ENCODE data around the gene ABI3BP. TPM values are rescaled to one million over a fixed set of nuclear protein-coding genes. Genes with fewer than 3 reads are reported as not detected.

The ABI3BP gene
- total RNA-seq, 1 donor from 2014 or later: 7.3 TPM

DNA sequence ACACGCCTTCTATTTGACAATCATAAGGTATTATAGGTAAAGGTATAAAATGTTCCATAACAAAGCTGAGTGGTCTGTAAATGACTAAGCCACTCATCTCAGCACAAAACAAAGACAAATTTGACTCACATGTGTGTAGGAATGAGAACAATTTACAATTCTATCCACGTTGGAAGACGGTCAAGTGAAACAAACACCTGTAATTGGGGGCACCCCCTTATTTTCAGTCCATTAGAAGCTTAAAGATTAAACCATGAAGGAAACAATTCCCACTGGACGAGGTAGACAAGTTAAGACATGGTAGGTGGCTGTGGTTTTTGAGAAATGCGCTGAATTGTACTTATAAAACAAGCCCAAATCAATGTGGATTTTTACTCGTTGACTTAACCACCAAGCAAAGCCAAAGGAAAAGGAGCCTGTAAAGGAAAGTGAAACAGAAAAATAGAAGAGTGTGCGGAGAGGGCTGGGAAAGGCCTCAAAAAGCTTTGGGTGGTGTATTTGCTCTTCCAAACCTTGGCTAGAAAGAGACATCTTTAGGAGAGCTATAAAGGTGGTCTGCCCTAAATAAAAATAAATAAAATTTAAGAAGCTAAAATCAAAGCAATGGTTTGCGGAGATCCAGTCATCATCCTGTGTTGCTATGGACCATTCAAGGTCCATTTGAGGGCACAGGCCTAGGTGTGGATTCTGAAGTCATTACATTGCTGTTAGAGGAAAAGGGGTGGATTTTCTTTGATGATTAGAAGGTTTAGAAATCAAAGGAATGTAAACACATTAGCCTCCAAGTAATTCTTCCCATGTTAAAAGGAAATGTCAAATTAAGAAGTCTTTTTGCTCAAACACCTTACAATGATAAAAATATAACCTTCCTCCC is 148.9 kb downstream of the ABI3BP start:
- DNase-seq (ENCODE audit: extremely low read depth, low read depth, low spot score): no peak

DNA sequence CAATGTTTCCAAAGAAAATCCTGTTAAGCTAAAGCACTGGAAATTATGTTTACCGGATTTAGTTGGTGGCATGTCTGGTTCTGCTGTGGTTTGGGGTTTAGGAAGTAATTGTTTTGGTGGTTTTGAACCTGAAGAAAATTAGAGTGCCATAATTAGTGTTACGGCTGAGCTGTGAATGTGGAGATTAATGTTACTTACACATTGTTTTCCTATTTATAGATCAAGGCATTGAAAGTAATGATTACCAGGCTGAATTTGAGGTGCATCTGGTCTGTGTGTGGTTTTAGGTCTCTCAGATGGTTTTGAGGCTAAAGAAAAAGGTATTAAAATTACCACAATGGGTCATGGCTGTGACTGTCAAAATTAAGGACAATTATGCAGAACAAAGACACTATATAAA is 155.1 kb downstream of the ABI3BP start:
- DNase-seq (ENCODE audit: extremely low read depth, low read depth, low spot score): no peak

DNA sequence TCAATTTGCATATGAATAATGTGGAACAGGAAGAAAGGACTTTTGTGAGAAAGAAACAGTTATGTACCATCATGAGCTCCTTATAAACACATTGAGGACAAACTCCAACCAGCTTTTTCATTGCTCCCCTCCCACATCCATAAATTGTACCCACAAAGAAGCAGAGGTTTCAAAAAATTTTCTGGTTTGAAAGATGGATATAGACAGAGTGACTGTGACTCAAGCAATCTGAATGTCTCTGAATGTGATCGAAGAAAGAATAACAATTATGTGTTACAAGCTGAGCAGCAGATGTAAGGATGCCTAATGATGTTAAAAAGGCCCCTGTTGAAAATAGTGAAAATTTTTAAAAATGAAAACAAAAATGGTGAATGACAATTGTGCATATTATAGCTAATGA is 156.6 kb downstream of the ABI3BP start:
- DNase-seq (ENCODE audit: extremely low read depth, low read depth, low spot score): no peak

DNA sequence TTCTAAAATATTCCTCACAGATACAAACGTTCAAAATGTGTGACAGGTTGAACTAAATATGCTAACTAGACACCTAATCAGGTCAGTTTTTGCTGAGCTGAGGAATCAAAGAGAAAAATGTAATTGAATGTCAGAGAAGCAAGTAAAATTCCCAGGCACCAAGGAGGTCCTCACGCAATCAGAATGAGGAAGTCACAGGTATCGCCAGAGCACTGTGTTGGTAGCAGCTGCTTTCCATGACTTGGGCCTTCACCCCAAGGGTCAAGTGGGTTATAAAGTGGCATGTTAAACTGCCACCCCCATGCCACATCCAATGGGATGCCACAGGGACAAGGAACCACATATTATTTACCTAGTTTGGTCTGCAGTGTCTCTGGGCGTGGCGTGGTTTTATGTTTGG is 158.9 kb downstream of the ABI3BP start:
- no peak for DNase-seq (ENCODE audit: extremely low read depth, low read depth, low spot score)

DNA sequence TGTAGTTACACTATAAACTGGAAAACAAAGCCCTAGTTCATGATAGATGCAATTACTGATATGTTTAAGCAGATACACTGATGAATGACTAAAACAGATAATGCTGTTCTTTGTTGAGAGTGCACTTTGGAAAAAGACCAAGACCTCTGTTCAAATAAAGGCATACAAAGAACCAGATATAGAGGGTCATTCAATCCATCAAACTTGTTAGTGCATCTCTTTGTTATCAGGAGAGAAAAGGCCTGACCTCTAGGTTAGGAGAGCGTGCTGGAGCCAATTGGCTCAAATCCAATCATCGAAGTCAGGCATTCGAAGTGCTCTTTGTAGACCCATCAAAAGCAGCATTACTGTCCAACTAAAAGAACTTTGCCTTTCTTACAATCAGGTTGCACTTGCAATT is 159.7 kb downstream of the ABI3BP start:
- no peak for DNase-seq (ENCODE audit: extremely low read depth, low read depth, low spot score)

DNA sequence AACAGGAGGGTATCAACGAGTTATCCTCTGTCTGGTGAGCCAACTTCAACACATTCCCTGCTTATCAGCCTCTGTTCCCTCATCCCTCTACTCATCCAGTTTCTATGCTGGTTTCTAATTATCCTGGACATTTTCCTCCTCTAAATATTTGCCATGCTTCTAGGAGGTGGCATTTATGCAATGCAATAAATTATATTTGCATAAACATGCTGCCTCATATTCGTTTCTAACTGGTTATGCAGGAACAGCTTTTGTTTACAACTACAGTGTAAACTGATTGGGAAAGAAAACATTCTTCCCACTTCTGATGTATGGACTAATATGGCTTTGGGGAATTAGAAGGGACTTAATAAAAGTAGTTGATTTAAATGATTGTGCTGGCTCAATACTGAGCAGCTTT is 161.6 kb downstream of the ABI3BP start:
- no peak for DNase-seq (ENCODE audit: extremely low read depth, low read depth, low spot score)

DNA sequence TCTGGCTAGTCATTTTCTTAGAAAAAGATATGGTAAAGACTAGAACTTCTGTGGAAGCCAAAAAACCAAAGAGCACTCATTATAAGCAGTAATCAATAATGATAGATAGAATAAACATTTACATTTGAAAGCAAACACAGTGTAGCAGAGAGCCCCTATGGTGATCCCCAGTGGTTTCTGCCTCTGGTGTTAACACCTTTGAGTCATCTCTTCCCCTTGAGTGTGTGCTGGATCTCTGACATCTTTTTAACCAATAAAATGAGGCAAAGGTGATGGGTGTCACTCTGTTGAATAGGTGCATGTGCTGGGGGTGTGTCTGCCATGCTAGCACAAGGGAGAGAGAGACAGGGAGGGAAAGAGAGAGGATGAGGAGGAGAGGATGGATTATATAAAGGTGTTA is 162.3 kb downstream of the ABI3BP start:
- no peak for DNase-seq (ENCODE audit: extremely low read depth, low read depth, low spot score)

DNA sequence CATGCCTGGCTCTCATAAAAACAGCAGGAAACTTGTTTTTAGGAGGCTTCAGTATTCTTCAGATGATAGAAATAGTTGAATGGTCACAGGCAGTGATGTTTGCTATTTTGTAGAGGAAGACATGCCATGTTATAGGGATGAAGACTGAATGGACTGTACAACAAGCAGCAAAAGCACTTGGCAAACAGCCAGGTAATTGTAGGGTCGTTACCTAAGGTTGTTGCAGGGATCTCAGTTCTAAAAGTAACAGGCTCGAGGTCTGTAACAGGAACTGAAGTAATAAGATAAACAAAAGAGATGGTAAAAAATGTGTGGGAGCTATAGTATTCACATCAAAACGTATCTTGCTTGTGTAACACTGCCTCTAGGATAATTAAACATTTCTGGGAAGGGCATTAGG is 167.6 kb downstream of the ABI3BP start:
- peak; percentile 14 for DNase-seq (ENCODE audit: extremely low read depth, low read depth, low spot score)

DNA sequence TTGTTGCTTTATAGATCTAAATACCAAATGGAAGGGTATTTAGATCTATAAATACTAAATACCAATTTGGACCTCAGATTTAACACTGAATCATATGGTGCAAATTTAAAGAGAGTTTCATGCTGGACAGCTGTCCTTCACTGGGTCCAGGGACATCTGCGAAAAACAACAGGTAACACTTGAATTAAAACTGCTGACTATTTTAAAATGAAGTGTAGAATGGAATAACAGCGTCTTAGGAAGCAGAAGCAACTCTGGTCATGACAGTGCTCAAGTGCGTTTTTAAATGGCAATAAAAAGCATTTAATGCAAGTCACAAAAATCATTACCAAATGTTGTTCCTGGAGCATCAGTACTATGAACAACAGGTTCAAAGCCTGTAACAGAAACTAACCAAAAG is 177.6 kb downstream of the ABI3BP start:
- DNase-seq (ENCODE audit: extremely low read depth, low read depth, low spot score): no peak

DNA sequence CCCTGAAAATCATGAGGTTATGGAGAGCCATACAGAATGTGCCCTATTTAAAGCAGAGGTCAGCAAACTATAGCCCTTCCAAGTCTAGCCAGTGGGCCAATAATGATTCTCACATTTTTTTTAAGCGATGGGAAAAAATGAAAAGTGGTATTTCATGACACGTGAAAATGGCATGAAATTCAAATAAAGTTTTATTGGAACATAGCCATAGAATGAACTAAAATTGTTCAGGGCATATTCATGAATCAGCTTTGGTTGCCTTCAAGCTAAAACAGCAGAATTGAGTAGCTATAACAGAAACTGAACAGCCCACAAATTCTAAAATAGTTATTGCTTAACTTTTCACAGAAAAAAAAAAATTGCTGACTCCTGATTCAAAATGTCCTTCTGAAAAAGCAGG is 179.4 kb downstream of the ABI3BP start:
- no peak for DNase-seq (ENCODE audit: extremely low read depth, low read depth, low spot score)

DNA sequence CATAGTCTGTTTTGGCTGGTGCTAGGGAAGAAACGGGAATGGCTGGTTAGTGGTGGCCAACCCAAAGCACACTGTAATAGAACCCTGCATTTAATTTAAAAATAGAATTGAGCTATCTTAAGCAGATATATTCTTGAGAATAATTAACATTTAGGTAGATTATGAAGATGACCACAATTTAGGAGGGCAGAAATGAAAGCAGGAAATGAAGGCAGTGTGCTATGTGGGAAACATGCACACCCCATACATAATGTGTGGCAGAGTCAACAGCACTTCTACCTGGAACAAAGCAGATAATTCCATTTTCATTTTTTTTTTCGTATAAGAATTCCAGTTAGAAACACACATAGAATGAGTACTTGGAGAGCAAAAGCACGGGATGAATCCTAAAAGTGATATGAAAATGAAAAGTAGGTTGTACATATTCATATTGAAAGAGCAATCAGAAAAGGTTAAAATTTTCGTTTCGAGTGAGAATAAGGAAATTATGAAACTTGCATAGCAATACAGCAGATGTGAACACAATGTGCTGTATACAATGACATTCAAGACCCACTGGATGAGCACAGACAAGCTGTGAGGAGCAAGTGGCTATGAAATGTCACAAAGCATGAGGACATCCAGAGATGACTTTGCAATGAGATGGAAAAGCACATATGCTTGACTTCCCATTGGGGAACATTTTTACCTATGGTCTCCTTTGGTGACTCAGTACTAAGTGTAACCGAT is 181.3 kb downstream of the ABI3BP start:
- no peak for DNase-seq (ENCODE audit: extremely low read depth, low read depth, low spot score)

DNA sequence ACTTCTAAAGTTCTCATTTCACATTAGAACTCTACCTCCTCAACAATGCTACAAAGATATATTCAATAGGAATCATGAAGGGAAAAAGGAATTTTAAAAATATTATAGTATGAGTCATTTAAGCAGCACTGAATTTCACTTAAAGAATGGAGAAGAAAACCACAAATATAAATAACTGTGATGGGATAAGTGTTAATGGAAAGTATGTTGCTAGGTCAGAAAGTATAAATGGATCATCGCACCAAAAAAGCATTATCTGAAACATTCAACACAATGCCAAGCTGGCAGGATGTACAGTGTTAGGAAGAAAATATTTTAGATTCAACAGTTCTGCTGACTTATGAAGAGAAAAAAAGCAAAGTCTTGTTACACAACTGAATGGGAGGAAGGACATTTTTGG is 182.6 kb downstream of the ABI3BP start:
- no peak for DNase-seq (ENCODE audit: extremely low read depth, low read depth, low spot score)

DNA sequence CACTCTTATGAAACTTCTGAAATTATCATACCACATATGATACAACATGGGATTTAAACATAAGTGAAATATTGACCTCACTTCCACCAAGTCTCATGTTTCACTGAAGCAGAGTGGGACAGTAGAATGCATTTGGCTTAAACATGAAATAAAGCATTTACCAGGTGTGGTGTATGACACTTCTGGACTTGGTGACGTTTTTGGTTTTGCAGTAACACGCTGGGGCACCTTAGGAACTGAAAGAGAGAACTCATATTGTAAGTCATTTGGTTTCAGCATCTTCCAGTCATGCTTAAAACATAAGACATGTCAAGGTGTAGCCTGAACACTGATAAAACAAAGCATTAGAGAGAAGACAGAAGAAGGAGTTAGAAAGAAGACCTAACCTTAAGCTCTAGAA is 188.6 kb downstream of the ABI3BP start:
- no peak for DNase-seq (ENCODE audit: extremely low read depth, low read depth, low spot score)

DNA sequence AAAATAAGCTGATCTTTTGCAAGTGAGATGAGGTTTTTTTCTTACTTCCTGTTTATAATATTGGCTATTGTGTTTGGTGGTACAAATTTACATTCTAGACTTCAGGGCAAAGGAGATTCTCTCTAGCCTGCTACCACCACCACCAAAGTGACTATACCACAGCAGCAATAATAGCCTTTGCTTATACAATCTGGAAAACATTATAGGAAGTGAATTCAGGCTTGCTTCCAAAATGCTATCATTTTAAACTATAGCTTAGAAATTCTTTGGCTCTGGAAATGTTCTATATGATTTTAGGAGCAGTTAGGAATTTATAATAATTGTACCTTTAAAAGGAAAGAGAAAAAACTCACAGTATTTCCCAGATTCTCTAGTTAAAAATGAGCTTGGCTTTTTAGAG is 189.5 kb downstream of the ABI3BP start:
- DNase-seq (ENCODE audit: extremely low read depth, low read depth, low spot score): no peak

DNA sequence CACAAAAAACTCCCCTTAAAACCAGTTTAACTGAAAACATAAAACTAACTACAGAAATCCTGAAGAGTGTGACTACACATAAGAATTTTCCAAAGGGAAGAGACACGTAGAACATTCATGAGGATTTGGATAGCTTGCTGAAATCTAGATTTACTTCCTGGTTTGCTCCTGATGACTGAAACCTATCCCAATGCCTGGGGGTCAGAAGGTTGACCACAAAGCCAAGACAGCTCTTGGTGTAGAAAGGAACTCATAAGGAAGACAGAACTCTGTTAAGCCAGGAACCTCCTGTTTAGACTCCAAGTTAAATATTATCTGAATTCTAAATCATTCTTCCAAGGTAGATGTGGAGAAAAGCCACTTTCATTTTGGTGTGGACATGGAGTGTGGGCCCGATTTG is 191.1 kb downstream of the ABI3BP start:
- DNase-seq (ENCODE audit: extremely low read depth, low read depth, low spot score): no peak

DNA sequence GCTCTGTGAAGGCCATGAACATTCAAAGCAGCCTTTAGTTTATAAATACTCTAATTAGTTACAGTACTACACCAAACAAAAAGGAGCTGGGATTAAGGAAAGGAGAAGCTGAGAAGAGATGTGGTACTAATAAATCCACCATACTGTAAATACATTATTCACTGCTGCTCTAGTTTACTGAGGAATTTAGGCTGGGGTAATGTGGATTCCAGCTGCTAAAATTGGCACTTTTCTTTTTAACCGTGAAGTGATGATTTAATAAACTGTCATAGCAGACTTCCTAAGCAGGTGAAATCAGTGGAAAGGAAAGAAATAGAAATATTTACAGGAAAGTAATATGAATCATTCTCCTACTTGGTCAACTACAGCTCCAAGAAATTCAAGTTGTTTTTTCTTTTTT is 195.2 kb downstream of the ABI3BP start:
- DNase-seq (ENCODE audit: extremely low read depth, low read depth, low spot score): no peak

DNA sequence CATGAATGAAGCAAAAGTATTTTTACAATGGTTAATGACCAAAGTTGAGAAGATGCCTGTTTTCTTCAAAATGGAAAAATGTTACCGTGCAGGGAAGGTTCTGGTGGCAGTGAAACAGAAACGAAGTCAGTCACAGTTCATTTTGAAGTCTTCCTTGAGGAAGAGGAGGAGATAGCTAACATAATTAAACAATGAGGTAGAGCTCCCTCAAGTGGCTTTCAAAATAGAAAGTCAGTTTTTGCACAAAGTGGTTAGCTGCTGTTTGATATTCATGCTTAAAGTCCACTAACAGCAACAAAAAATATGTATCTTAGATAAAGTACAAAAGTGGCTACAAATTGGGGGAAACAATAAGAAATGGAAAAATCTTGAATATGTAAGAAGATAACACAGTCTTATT is 196.7 kb downstream of the ABI3BP start:
- DNase-seq (ENCODE audit: extremely low read depth, low read depth, low spot score): no peak

DNA sequence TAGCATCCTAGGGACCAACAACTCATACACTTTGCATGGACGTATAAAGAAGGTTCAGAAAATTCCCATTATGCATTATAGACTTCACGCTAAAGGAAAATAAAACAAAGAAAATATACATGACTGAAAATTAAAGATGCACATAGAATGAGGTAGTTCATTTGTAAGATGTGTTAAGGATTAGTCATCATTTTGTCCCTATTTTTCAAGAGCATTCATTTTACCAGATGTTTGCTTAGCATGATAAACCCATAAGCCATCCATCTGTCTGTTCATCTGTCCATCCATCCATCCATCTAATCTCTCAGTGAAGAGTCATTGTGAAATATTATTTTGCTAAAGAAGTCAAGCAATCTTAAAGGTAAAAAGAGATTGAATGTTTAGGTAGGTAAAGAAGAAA is 203.6 kb downstream of the ABI3BP start:
- no peak for DNase-seq (ENCODE audit: extremely low read depth, low read depth, low spot score)

DNA sequence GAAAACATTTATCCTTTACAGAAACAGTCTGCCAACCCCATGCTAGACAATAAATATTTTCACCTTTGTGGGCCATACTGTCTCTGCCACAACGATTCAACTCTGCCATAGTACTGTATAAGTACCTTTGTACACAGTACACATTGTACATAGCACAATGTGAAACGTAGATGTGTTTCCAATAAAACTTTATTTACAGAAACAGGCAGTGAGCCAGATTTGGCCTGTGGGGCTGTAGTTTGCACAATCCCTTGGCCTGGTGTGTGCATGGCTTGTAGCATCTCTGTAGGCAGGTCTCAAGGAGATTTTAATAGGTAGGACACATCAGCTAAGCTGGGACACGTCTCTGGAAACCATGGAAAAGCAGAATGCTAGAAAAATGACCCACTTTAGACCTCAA is 209.6 kb downstream of the ABI3BP start:
- no peak for DNase-seq (ENCODE audit: extremely low read depth, low read depth, low spot score)

DNA sequence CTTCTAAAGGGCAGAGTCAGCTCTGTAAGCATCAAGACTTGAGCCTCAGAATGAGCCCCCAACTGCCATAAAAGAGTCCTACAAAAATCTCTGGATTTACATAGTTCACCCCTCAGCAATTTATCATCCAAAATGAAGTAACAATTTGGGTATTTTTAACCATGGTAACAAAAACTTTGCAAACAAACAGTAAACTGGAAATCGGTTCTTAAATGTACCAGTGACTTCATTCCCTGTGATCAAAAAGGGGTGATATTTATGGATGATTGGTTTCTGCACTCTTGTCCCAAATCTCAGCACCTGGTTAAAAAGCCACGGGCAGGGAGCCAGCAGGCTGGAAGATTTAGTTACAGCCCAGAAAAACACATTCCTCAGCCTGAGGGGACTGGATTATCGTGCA is 210.3 kb downstream of the ABI3BP start:
- no peak for DNase-seq (ENCODE audit: extremely low read depth, low read depth, low spot score)

DNA sequence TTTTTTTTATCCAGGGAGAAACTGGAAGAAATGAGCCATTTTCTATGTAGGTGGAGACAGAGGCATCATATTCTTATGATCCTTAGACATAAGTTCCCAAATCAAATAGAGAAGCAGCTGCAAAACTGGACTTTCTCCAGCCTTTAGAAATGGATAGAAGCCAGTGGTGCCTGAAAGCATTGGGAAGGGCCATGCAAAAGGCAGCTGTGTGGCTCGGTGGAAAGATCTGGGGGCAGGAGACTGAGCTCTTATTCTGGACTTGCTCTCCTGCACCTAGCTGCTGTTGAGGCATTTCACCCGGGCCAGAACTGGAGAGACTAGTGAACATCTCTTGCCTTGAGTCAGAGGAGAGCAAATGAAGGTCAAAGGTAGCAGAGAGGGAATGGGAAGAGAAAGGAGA is 210.9 kb downstream of the ABI3BP start:
- no peak for DNase-seq (ENCODE audit: extremely low read depth, low read depth, low spot score)

DNA sequence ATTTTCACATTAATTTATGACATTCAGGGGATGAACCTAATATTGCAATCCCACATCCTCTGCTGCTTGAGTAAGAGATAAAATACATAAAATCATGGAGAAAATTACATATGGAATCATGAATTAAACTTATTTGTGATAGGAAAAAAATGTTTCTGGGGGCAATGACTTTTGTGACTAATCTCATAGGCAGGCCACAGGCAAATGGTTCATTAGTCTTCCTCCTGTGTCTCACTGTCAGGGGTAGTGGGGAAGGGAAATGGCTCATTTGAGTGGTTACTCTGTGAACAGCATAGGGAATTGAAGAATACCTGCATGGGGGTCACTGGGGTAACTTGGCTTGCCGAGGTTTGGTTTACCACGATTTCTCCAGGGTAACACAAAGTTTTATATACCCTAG is 211.9 kb downstream of the ABI3BP start:
- no peak for DNase-seq (ENCODE audit: extremely low read depth, low read depth, low spot score)

All from glomerular endothelial cell (primary cell).